ENCODE data around the gene SEMA6A. TPM values are rescaled to one million over a fixed set of nuclear protein-coding genes. Genes with fewer than 3 reads are reported as not detected.

SEMA6A gene
- total RNA-seq, 1 experiment from 2014 or later: 2.1 TPM

GRCh38 chr5:116467465-116467843 lies 107.2 kb downstream of the SEMA6A start:
- BruUV-seq (replicated peaks): no TSS peak
- ChIA-PET POLR2A (interaction anchor here (0.7 kb wide), 1 partner anchor 935 kb away, joined by 3 read pairs; no protein-coding TSS in a partner anchor), CTCF (interaction anchor here (0.6 kb wide), 1 partner anchor 521 kb away, joined by 3 read pairs; no protein-coding TSS in a partner anchor)

GRCh38 chr5:116466727-116467464 lies 107.7 kb downstream of the SEMA6A start:
- intact Hi-C loops (cut with micrococcal nuclease): no loop called here
- peaks cover 5% of the 10 kb centered on the region for H3K9me3 Mint-ChIP-seq (ENCODE audit: unreplicated experiment)
- CTCF ChIA-PET: interaction anchor here (1.0 kb wide), 1 partner anchor 11 kb away, joined by 3 read pairs; no protein-coding TSS in a partner anchor
- H3K4me1 Mint-ChIP-seq (ENCODE audit: insufficient read depth, unreplicated experiment): no peaks in the 10 kb centered on the region
- TF ChIP-seq, protein P1, sequence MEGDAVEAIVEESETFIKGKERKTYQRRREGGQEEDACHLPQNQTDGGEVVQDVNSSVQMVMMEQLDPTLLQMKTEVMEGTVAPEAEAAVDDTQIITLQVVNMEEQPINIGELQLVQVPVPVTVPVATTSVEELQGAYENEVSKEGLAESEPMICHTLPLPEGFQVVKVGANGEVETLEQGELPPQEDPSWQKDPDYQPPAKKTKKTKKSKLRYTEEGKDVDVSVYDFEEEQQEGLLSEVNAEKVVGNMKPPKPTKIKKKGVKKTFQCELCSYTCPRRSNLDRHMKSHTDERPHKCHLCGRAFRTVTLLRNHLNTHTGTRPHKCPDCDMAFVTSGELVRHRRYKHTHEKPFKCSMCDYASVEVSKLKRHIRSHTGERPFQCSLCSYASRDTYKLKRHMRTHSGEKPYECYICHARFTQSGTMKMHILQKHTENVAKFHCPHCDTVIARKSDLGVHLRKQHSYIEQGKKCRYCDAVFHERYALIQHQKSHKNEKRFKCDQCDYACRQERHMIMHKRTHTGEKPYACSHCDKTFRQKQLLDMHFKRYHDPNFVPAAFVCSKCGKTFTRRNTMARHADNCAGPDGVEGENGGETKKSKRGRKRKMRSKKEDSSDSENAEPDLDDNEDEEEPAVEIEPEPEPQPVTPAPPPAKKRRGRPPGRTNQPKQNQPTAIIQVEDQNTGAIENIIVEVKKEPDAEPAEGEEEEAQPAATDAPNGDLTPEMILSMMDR (IDR thresholded peaks at IDR 0.05; ENCODE audit: unreplicated experiment): no peak
- H3K36me3 Mint-ChIP-seq (ENCODE audit: insufficient read depth, unreplicated experiment): no peaks in the 10 kb centered on the region
- H3K27ac Mint-ChIP-seq (ENCODE audit: low read depth, unreplicated experiment): no peak overlapping the region
- H3K4me3 Mint-ChIP-seq (ENCODE audit: unreplicated experiment): no peak overlapping the region
- no peak for DNase-seq (ENCODE audit: unreplicated experiment)
- POLR2A ChIA-PET: interaction anchor here (0.7 kb wide), 1 partner anchor 934 kb away, joined by 3 read pairs; no protein-coding TSS in a partner anchor
- no peaks in the 10 kb centered on the region for H3K27me3 Mint-ChIP-seq (ENCODE audit: insufficient read depth, unreplicated experiment)
- no TSS peak for BruUV-seq (replicated peaks)

More at GRCh38 chr5:116467465-116467843, 107.2 kb downstream of the SEMA6A start:
- Mint-ChIP-seq H3K4me3 (ENCODE audit: unreplicated experiment) (no peak overlapping the region), H3K36me3 (ENCODE audit: insufficient read depth, unreplicated experiment) (no peaks in the 10 kb centered on the region), H3K4me1 (ENCODE audit: insufficient read depth, unreplicated experiment) (no peaks in the 10 kb centered on the region), H3K27me3 (ENCODE audit: insufficient read depth, unreplicated experiment) (no peaks in the 10 kb centered on the region), H3K27ac (ENCODE audit: low read depth, unreplicated experiment) (no peak overlapping the region), H3K9me3 (ENCODE audit: unreplicated experiment) (peaks cover 5% of the 10 kb centered on the region)
- intact Hi-C loops (cut with micrococcal nuclease): no loop called here
- TF ChIP-seq, protein P1 (IDR thresholded peaks at IDR 0.05; ENCODE audit: unreplicated experiment): no peak
- DNase-seq (ENCODE audit: unreplicated experiment): no peak

DNA sequence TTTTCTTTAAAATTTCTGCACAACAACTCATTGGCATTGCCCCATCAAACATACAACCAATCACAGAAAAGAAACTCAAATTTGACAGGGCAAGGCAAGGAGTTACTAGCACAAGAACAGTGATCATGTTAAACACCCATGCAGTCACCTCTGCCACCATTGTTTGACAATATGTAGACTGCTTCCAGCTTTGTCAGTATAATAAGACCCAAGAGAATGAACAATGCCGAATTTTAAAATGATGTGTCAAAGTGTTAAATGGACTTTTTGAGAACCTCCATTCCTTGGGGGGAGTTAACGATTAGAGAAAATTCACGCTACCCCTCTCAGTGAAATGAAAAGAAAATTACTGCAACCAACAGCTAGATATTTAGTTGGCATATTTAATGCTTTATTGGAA lies 109.2 kb downstream of the SEMA6A start:
- no peaks in the 10 kb centered on the region for H3K4me1 Mint-ChIP-seq (ENCODE audit: insufficient read depth, unreplicated experiment)
- TF ChIP-seq, protein P1 (IDR thresholded peaks at IDR 0.05; ENCODE audit: unreplicated experiment): no peak
- BruUV-seq (replicated peaks): no TSS peak
- peaks cover 5% of the 10 kb centered on the region for H3K9me3 Mint-ChIP-seq (ENCODE audit: unreplicated experiment)
- H3K27me3 Mint-ChIP-seq (ENCODE audit: insufficient read depth, unreplicated experiment): no peaks in the 10 kb centered on the region
- no peak overlapping the region for H3K27ac Mint-ChIP-seq (ENCODE audit: low read depth, unreplicated experiment)
- ChIA-PET POLR2A (interaction anchor here (0.8 kb wide), 1 partner anchor 13 kb away, joined by 3 read pairs; no protein-coding TSS in a partner anchor), CTCF (no interaction called here)
- H3K36me3 Mint-ChIP-seq (ENCODE audit: insufficient read depth, unreplicated experiment): no peaks in the 10 kb centered on the region
- no peak overlapping the region for H3K4me3 Mint-ChIP-seq (ENCODE audit: unreplicated experiment)
- DNase-seq (ENCODE audit: unreplicated experiment): no peak
- intact Hi-C loops (cut with micrococcal nuclease): no loop called here

GRCh38 chr5:116464144-116464708 lies 110.4 kb downstream of the SEMA6A start:
- Mint-ChIP-seq H3K27ac (ENCODE audit: low read depth, unreplicated experiment) (no peak overlapping the region), H3K27me3 (ENCODE audit: insufficient read depth, unreplicated experiment) (no peaks in the 10 kb centered on the region), H3K4me1 (ENCODE audit: insufficient read depth, unreplicated experiment) (no peaks in the 10 kb centered on the region), H3K4me3 (ENCODE audit: unreplicated experiment) (no peak overlapping the region), H3K9me3 (ENCODE audit: unreplicated experiment) (peaks cover 5% of the 10 kb centered on the region), H3K36me3 (ENCODE audit: insufficient read depth, unreplicated experiment) (no peaks in the 10 kb centered on the region)
- CTCF ChIA-PET: no interaction called here
- TF ChIP-seq, protein P1 (IDR thresholded peaks at IDR 0.05; ENCODE audit: unreplicated experiment): no peak
- intact Hi-C loops (cut with micrococcal nuclease): no loop called here
- POLR2A ChIA-PET: no interaction called here
- no peak for DNase-seq (ENCODE audit: unreplicated experiment)
- BruUV-seq (replicated peaks): no TSS peak

Data from MCF 10A (cell line).